ENCODE measurements around the gene NDUFS3.
"Not testable (repeated sequence)": the region's sequence is repeated elsewhere in the genome, so short reads cannot be mapped to it uniquely, and the experiment has no call there.

Gene NDUFS3

DNA sequence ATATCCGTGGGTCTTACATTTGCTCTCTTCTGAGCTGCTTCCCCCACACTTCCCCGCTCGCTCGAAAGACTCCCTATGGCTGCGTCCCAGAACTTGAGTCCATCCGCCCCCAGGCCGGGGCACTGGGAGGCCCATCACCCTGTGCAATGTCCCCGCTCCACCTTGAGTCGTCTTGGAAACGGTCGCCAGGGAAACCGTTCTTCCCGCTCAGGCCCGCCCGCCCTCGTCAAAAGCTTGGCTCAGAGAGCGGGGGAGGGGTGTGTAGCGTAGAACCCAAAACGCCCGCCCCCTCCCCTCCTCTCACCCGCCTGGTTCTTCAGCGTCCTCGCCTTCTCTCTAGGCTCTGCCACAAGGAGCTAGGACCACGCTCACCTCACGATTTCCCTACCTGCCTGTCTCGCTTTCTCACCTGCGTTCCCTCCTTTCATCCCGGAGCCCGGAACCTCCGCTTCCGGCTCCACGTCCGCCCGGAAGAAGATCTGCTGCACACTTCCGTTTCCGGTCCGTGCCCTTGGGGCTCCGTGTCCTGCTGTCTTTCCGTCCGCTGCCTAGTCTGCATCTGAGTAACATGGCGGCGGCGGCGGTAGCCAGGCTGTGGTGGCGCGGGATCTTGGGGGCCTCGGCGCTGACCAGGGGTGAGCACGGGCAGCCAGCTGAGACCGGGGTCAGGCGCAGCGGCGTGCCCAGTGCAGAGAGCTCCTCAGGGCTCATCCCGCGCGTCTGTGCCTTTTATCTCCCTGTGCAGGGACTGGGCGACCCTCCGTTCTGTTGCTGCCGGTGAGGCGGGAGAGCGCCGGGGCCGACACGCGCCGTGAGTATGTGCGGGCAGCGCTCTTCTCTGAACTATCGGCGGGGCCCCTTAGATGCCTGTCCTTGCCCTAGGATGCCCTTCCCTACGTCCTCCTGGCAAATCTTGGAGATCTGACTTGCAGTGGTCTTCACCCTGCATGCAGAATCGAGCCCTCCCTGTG is at the start of gene NDUFS3, which contains the start of gene KBTBD4:
TSS of gene NDUFS3 (plus strand) at position 551 of the 971 bp plus-strand sequence. CDS start at position 569, 18 bp downstream.
TSS of gene KBTBD4 (minus strand) at position 447 of the 971 bp plus-strand sequence. CDS start at position 428, 19 bp downstream.
- H3K4me3 ChIP-seq (ENCODE audit: low read depth, low read length), result peak within 1 kb of the TSS; percentile 98

DNA sequence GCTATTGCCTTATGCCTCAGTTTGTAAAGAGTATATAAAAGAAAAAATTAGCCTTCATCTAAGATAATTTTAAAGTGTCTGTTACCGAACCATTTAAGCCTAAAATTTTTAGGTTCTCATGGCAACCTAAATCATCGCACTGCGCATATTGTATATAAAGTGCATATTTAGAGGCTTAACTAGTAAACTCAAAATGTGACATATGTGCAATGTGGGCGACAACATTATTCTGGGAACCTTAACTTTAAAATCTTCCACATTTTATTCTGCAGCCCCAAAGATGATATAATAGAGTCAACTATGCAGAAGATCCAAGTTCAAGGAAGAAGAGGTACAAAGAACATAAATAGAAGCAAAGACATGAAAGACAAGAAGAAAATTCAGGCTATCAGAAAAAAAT is 48.9 kb upstream of the NDUFS3 start:
- H3K4me3 ChIP-seq (ENCODE audit: low read depth, low read length), result no peak overlapping the region

DNA sequence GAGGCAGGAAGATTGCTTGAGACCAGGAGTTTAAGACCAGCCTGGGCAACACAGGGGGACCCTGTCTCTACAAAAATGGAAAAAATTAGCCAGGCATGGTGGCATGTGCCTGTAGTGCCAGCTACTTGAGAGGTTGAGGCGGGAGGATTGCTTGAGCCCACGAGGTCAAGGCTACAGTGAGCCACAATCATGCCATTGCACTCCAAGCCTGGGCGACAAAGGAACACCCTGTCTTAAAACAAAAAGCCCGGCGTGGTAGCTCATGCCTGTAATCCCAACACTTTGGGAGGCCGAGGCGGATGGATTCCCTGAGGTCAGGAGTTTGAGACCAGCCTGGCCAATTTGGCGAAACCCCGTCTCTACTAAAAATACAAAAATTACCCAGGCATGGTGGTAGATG is 48.2 kb upstream of the NDUFS3 start:
- not testable (repeated sequence) for H3K4me3 ChIP-seq (ENCODE audit: low read depth, low read length)

DNA sequence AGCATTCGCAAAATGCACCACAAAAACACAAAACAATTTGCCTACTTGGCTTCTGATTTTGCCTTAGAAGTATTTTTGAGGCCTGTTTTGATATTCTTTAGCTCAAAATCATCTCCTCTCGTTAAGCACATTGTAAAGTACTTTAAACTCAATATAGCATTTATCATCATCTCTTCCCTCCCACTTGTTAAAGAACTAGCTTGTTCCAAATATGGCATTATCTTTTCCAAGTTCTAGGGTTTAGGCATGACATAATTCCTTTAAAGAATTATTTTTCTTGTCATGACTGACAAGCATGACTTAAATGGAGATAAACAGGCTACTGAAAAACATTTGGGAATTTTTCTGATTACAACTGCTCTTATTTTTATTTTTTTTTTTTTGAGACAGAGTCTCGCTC is 47.2 kb upstream of the NDUFS3 start:
- no peak overlapping the region for H3K4me3 ChIP-seq (ENCODE audit: low read depth, low read length)

DNA sequence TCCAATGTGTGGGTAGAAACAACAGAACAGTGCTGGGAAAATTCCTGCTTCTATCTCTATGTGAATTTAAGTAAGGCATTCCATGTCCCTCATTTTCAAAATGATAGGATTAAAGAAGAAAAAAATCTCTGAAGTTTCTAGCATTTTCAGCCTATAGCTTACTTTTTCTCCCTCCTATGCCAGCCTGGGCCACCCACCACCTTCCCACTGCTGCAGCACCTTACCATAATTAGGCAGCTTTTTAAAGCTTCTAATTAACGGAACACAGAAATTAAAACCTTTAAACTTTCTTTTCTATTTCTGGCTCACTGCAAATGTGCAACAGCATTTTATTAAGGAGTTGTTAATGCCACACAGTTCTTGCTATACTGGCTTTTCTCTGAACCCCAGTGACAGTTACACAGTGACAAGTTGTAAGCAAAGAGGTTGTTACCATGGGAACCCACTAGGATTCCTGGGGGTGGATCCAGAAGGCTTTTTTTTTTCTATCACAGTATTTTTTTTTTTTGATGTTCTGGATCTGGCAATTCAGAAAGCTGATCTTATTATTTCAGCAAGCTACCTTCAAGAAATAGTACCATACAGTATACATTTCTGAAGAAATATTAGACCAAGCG is 46.2 kb upstream of the NDUFS3 start:
- no peak overlapping the region for H3K4me3 ChIP-seq (ENCODE audit: low read depth, low read length)

DNA sequence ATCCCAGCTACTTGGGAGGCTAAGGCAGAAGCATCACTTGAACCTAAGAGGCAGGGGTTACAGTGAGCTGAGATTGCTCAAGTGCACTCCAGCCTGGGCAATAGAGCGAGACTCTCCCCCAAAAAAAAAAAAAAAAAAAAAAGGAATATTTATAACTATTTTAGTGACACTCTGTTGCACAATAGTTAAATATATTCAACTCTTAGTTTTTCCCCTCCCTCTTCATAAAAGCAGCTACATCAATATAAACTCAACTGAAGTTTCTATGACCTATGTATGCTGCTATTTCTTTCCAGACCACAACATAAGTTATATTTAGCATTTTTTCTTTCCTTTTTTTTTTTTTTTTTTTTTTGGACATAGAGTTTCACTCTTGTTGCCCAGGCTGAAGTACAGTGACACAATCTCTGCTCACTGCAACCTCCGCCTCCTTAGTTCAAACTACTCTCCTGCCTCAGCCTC is 45.2 kb upstream of the NDUFS3 start:
- no peak overlapping the region for H3K4me3 ChIP-seq (ENCODE audit: low read depth, low read length)

DNA sequence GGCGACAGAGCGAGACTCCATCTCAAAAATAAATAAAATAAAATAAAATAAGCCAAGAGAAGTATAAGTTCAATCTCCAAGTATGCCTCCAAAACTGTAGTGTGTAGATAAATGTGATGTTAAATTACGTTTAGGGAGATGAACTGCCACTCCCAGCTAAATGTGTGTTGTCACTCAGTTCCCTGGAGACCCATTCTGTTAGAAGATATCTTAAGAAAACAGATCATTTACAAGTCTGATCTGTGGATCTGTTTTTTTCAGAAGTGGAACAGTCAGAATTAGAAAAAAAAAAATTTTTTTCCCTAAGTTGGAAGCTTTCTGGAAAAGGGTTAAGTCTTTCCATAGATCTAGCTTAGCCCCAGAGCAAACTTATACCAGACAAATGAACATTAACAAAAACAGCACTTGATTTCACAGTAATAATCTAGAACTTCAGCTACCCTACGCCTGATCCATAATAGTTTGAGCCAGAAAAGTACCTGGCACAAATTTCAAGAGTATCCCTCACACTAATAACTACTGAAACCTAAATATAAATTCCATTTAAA is 44.1 kb upstream of the NDUFS3 start:
- no peak overlapping the region for H3K4me3 ChIP-seq (ENCODE audit: low read depth, low read length)

DNA sequence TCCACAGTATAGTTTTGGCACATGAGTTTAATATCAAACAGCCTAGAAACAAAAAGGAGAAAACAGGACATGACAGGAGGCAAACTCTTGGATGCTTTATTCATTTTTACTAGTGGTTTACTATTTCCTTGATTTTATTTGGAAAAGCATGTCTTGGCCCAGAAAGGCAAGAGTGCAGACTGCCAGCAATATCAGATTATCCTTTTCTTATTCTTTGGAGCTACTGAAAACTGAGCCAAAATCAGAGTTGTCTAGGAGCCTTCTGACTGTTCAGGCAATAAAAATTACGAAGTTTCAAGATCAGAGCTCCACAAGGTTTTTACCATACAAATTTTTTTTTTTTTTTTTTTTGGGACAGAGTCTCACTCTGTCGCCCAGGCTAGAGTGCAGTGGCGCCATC is 42.0 kb upstream of the NDUFS3 start:
- H3K4me3 ChIP-seq (ENCODE audit: low read depth, low read length), result no peak overlapping the region

DNA sequence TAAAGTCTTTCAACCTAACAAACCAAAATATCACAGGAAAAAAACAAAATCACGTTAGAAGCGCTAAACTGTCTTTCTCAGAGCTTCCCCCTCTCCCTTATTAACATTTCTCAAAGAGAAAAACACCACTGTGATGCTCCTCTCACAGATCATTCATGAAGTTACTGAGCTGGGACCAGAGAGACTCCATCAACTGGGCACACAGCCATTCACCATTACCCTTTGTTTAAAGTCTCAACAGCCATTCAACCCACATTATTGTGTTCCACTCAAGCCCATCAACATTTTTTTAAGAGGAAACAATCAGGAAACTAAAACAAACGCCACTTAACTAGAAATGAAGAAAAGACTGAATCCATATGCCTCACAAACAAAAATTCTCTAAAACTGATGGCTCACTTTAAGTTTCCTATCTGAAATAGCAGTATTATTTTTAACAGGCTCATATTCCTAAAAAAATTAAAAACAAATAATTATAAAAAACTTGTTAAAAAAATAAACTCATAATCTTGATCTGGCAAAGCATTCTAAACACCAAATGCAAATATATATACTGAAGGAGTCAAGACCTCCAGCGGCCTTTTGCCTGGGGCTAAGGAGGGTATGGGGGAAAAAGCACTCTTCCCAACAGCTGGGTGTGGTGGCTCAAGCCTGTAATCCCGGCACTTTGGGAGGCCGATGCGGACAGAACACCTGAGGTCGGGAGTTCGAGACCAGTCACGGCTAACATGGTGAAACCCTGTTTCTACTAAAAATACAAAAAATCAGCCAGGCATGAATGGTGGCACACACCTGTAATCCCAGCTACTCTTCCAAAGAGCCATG is 39.9 kb upstream of the NDUFS3 start:
- H3K4me3 ChIP-seq (ENCODE audit: low read depth, low read length), result no peak overlapping the region

DNA sequence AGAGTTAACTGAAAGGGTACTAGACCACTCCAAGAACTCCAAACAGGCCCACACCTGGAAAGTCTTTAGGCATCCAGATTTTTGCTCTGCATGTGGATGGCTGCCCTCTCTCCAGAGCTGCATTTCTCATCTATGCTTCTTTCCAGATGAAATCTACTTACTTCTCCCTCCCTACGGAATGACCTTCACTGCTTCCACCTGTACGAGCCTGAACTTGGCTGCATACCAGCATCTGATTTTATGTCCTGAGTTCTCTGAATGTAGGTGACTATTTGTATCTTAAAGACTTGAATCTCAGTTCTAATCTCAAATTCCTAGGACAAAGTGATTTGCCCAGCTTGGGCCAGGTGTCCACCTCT is 39.2 kb upstream of the NDUFS3 start:
- H3K4me3 ChIP-seq (ENCODE audit: low read depth, low read length), result no peak overlapping the region

DNA sequence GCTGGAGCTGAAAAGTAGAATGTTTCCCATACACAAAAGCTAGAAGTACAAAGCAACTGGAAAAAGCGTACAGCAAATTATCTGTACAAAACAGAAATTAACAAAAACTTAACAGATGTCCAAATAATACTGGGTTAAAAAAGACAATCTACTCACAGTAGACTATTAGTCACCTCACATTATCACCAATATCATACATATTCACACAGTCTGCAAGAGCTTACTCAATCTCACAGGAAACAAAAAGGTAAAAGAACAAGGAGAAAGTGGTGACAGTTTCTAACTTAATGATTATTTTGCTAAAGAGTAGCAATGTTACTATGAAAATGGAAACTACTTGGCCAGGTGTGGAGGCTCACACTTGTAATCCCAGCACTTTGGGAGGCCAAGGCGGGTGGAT is 37.8 kb upstream of the NDUFS3 start:
- H3K4me3 ChIP-seq (ENCODE audit: low read depth, low read length), result no peak overlapping the region

DNA sequence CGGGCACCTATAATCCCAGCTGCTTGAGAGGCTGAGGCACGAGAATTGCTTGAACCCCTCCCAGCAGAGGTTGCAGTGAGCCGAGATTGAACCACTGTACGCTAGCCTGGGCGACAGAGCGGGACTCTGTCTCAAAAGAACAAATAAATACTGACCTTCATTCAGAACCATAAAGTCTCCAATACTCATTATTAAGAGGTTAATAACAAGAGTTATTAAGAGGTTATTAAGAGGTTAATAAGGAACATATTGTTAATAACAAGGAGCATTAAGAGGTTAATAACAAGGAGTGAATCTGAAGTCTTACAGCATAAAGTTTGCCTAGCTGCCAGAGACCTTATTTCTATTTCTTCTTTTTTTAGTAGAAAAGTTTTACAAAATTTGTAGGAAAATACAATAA is 33.6 kb upstream of the NDUFS3 start:
- H3K4me3 ChIP-seq (ENCODE audit: low read depth, low read length), result no peak overlapping the region

DNA sequence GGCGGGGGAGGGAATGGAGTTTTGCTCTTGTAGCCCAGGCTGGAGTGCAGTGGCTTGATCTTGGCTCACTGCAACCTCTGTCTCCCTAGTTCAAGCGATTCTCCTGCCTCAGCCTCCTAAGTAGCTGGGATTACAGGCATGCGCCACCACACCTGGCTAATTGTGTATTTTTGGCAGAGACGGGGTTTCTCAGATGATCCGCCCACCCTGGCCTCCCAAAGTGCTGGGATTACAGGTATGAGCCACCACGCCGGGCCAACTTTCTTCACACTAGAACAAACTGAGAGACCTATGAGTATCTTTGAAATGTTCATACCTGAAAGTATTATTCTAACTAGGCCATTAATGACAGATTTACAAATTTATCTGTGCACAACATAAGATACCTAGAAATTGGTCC is 32.6 kb upstream of the NDUFS3 start:
- H3K4me3 ChIP-seq (ENCODE audit: low read depth, low read length), result not testable (repeated sequence)

DNA sequence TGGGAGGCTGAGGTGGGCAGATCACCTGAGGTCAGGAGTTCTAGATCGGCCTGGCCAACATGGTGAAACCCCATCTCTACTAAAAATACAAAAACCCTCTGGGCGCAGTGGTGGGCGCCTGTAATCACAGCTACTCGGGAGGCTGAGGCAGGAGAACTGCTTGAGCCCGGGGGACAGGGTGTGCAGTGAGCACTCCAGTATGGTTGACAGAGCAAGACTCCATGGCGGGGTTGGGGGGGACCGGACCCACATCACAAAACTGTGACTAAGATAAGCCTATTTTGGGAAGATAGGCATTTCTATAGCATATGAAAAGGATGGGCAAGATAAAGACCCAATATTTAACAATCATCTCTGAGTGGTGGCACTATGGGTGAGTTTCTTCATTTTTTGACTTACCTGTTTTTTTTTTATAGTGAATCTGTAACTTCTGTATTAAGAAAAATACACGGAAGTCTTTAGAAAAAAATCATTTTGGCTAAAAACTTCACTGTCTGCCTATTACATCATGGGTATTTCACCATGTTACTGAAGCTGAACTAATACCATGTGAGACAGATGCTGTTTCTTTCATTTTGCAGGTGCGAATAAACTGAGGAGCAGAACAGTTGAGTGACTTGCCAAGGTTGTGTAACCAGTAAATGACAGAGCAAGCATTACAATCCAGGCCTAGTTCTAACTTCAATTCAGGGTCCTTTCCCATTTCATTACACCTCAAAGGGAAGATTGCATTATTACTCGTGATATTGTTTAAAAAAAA is 28.4 kb upstream of the NDUFS3 start:
- no peak overlapping the region for H3K4me3 ChIP-seq (ENCODE audit: low read depth, low read length)

DNA sequence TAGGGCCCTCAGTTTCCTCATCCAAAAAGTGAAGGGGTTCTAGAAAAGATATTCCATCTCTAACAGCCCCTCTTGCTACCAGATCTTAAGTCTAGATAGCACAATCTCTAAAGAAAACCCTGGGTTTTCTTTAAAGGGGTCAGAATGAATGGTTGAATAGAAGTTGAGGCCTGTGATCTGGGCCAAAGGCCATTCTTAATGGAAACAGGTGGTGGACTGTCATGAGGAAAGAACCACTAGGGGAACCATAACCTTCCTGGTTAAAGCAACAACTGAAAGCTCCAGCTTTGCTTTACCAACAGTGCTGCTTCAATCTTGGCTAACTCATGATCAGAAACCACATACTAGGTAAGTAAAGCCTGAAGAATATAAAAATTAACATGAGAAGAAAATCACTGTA is 27.8 kb upstream of the NDUFS3 start:
- no peak overlapping the region for H3K4me3 ChIP-seq (ENCODE audit: low read depth, low read length)

DNA sequence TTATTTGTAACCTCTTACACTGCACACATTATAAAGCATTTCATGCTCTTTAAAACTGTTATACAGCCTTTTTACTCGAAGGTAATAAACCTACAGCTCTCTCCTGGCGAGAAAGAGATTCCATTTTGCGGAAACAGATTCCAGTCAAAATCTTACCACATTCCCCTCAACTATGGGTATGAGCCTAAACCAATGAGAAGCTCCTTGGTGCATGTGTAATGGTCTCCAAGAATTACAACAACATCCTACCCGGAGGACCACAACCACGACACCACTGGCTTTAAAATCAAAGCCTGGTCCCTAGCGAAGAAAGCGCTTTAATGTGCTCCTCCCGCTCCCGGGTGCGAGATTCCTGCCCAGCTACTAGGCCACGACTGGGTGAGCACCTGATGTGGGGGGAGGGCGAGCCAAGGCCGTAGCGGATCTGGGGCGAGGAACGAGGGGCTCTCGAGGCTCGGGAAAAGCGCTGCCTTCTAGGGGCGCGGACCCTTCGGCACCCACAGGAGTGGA is 26.8 kb upstream of the NDUFS3 start:
- H3K4me3 ChIP-seq (ENCODE audit: low read depth, low read length), result peak overlapping the region; percentile 90

DNA sequence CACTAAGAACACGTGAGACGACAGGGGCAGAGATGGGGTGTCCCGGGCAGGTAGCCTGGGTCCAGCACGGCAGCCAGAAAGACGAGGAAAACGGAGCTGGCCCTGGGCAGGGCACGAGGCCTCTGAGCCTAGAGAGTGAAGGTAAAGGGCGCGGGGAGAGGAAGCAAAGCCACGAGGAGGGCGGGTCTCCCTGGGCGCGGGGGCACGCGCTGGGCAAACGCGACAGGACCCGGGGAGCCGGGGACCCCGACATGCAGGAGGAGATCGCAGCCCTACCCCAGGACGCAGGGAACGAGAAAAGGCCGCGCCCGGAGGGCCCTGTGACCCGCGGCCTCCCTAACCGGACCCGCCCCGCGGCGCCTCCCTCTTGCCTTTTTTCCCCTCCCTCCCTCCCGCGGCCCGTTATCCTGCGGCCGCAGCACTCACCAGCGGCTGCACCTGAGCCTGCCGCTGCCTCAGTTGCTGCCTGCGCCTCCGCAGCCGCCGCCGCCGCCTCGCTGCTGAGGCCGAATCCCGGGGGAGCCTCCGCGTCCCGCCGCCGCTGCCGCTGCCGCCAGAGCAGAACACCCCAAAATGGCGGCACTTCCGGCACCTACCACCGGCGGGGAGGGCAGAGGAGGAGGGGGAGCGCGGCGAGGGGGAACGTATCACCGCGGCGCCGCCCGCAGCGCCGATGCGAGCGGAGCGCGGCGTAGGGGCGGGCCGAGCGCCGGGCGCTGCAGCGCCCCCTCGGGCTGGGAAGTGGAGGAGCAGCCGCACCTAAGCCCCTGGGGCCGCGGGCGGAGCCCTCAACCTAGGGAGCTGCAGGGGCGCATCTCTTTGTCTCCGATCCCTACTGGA is 26.1 kb upstream of the NDUFS3 start, which contains the start of gene CELF1:
TSS of gene CELF1 (minus strand) at position 567 of the 840 bp plus-strand sequence. CDS start 53,609 bp downstream, outside the sequence.
- peak within 1 kb of the TSS; percentile 90 for H3K4me3 ChIP-seq (ENCODE audit: low read depth, low read length)

DNA sequence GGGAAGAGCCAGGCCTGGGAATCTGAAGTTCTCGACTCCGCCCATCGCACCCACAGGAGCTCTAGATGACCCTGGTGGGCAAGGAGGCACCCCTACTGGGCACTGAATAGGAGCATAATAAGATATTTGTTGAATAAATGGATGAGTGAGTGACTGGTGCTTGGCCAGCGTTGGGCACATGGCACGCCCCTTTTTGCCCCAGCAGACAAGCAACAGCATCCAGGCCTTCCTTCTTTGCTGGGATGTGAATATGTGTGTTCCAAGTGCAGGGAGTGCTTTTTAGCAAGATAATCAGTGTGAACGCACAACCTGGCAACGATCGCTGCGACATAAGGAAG is 25.5 kb upstream of the NDUFS3 start:
- peak overlapping the region; percentile 56 for H3K4me3 ChIP-seq (ENCODE audit: low read depth, low read length)

DNA sequence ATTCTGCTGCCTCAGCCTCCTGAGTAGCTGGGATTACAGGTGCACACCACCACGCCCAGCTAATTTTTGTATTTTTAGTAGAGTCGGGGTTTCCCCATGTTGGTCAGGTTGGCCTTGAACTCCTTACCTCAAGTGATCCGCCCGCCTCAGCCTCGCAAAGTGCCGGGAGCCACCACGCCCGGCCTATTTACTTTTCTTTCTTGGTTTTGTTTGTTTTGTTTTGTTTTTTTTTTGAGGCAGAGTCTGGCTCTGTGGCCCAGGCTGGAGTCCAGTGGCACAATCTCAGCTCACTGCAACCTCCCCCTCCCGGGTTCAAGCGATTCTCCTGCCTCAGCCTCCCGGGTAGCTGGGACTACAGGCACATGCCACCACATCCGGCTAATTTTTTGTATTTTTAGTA is 21.9 kb upstream of the NDUFS3 start:
- H3K4me3 ChIP-seq (ENCODE audit: low read depth, low read length), result not testable (repeated sequence)

Data from iPS-11a (cell line).